ENCODE results near the gene KLF17. TPM values are rescaled to one million over a fixed set of nuclear protein-coding genes. Genes with fewer than 3 reads are reported as not detected.

KLF17 gene
- total RNA-seq, 1 experiment from 2014 or later: not detected

GRCh38 chr1:44161546-44161945 is 42.9 kb downstream of the KLF17 start:
- no peaks in the 10 kb centered on the region for H3K27me3 Mint-ChIP-seq (ENCODE audit: unreplicated experiment)
- DNase-seq: no peak
- BruUV-seq (replicated peaks): no TSS peak
- CTCF ChIA-PET: no interaction called here
- no peaks in the 10 kb centered on the region for H3K36me3 Mint-ChIP-seq (ENCODE audit: insufficient read depth, unreplicated experiment)
- no peaks in the 10 kb centered on the region for H3K4me1 Mint-ChIP-seq (ENCODE audit: low read depth, unreplicated experiment)
- no peaks in the 10 kb centered on the region for H3K9me3 Mint-ChIP-seq (ENCODE audit: low read depth, unreplicated experiment)
- H3K27ac Mint-ChIP-seq (ENCODE audit: unreplicated experiment): no peak overlapping the region
- TF ChIP-seq, protein P1, sequence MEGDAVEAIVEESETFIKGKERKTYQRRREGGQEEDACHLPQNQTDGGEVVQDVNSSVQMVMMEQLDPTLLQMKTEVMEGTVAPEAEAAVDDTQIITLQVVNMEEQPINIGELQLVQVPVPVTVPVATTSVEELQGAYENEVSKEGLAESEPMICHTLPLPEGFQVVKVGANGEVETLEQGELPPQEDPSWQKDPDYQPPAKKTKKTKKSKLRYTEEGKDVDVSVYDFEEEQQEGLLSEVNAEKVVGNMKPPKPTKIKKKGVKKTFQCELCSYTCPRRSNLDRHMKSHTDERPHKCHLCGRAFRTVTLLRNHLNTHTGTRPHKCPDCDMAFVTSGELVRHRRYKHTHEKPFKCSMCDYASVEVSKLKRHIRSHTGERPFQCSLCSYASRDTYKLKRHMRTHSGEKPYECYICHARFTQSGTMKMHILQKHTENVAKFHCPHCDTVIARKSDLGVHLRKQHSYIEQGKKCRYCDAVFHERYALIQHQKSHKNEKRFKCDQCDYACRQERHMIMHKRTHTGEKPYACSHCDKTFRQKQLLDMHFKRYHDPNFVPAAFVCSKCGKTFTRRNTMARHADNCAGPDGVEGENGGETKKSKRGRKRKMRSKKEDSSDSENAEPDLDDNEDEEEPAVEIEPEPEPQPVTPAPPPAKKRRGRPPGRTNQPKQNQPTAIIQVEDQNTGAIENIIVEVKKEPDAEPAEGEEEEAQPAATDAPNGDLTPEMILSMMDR (IDR thresholded peaks at IDR 0.05; ENCODE audit: unreplicated experiment): no peak
- intact Hi-C loops (cut with micrococcal nuclease; ENCODE audit: unreplicated experiment): no loop called here
- no peak overlapping the region for H3K4me3 Mint-ChIP-seq (ENCODE audit: low read depth, unreplicated experiment)

DNA sequence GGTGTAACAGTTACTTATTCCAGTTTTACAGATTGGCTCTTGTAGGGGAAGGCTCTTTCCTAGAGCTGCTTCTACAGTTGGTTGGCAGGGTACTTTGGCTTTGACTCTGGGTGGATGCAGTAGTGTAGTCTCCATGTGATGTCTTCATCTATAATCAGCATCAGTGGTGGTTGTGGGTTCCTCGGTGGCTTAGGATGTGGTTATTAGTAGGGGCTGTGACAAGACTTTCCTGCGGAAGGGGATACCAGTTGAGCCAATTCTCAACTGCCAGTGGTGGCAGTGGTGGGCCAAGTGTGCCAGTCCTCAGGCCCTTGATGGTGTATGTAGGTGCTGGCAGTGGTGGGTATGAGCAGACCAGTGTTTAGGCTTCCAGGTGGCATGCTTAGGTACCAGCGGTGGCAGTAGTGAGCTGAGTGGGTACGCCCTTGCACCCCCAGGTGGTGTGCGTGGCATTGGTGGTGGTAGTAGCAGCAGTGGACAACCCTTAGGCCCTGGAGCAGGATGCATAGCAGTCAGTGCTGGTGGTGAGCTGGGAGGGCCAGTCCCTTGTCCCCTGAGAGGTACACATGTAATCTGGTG is 50.0 kb downstream of the KLF17 start:
- no peaks in the 10 kb centered on the region for H3K27me3 Mint-ChIP-seq (ENCODE audit: unreplicated experiment)
- no peaks in the 10 kb centered on the region for H3K9me3 Mint-ChIP-seq (ENCODE audit: low read depth, unreplicated experiment)
- CTCF ChIA-PET: no interaction called here
- no peaks in the 10 kb centered on the region for H3K4me1 Mint-ChIP-seq (ENCODE audit: low read depth, unreplicated experiment)
- DNase-seq: no peak
- no peak overlapping the region for H3K27ac Mint-ChIP-seq (ENCODE audit: unreplicated experiment)
- no peaks in the 10 kb centered on the region for H3K36me3 Mint-ChIP-seq (ENCODE audit: insufficient read depth, unreplicated experiment)
- TF ChIP-seq, protein P1 (IDR thresholded peaks at IDR 0.05; ENCODE audit: unreplicated experiment): no peak
- H3K4me3 Mint-ChIP-seq (ENCODE audit: low read depth, unreplicated experiment): no peak overlapping the region
- intact Hi-C loops (cut with micrococcal nuclease; ENCODE audit: unreplicated experiment): no loop called here
- no TSS peak for BruUV-seq (replicated peaks)

- H3K4me1 Mint-ChIP-seq (ENCODE audit: low read depth, unreplicated experiment): no peaks in the 10 kb centered on the region
- CTCF ChIA-PET: no interaction called here
- no peaks in the 10 kb centered on the region for H3K9me3 Mint-ChIP-seq (ENCODE audit: low read depth, unreplicated experiment)
- no TSS peak for BruUV-seq (replicated peaks)
- no peaks in the 10 kb centered on the region for H3K27me3 Mint-ChIP-seq (ENCODE audit: unreplicated experiment)
- no peak overlapping the region for H3K27ac Mint-ChIP-seq (ENCODE audit: unreplicated experiment)
- intact Hi-C loops (cut with micrococcal nuclease; ENCODE audit: unreplicated experiment): loop anchor here (10.0 kb wide), 1 partner anchor 76 kb away; no protein-coding TSS in a partner anchor
- TF ChIP-seq, protein P1 (IDR thresholded peaks at IDR 0.05; ENCODE audit: unreplicated experiment): peak; percentile 27
- no peak overlapping the region for H3K4me3 Mint-ChIP-seq (ENCODE audit: low read depth, unreplicated experiment)
- DNase-seq: no peak
- no peaks in the 10 kb centered on the region for H3K36me3 Mint-ChIP-seq (ENCODE audit: insufficient read depth, unreplicated experiment)
Measured at GRCh38 chr1:44170281-44170823, 51.7 kb downstream of the KLF17 start.

GRCh38 chr1:44174630-44175029 is 56.0 kb downstream of the KLF17 start:
- Mint-ChIP-seq H3K4me3 (ENCODE audit: low read depth, unreplicated experiment) (no peak overlapping the region), H3K36me3 (ENCODE audit: insufficient read depth, unreplicated experiment) (no peaks in the 10 kb centered on the region), H3K27ac (ENCODE audit: unreplicated experiment) (no peak overlapping the region), H3K9me3 (ENCODE audit: low read depth, unreplicated experiment) (peaks cover 2% of the 10 kb centered on the region), H3K27me3 (ENCODE audit: unreplicated experiment) (no peaks in the 10 kb centered on the region), H3K4me1 (ENCODE audit: low read depth, unreplicated experiment) (no peaks in the 10 kb centered on the region)
- intact Hi-C loops (cut with micrococcal nuclease; ENCODE audit: unreplicated experiment): loop anchor here (10.0 kb wide), 1 partner anchor 80 kb away; no protein-coding TSS in a partner anchor
- BruUV-seq (replicated peaks): no TSS peak
- DNase-seq: no peak
- TF ChIP-seq, protein P1 (IDR thresholded peaks at IDR 0.05; ENCODE audit: unreplicated experiment): no peak
- CTCF ChIA-PET: no interaction called here

Other genes with a start within 250 kb of the KLF17 start
- 0.39 and 1.4 TPM in 2 replicates for gene ARTN, start 185.0 kb upstream of the KLF17 start, total RNA-seq (2022)
- gene IPO13, start 171.9 kb upstream of the KLF17 start, total RNA-seq (2022): 24.2 and 28.5 TPM in 2 replicates
- 41.2 and 43.3 TPM in 2 replicates for gene DPH2, start 148.8 kb upstream of the KLF17 start, total RNA-seq (2022)
- gene ATP6V0B, start 143.9 kb upstream of the KLF17 start, total RNA-seq (2022): 141 and 155 TPM in 2 replicates
- gene B4GALT2, start 139.6 kb upstream of the KLF17 start, total RNA-seq (2022): 47.1 and 50.9 TPM in 2 replicates
- gene CCDC24, start 127.2 kb upstream of the KLF17 start, total RNA-seq (2022): 19.7 and 20.2 TPM in 2 replicates
- 18.2 and 19.5 TPM in 2 replicates for gene SLC6A9, start 87.4 kb upstream of the KLF17 start, total RNA-seq (2022)
- not detected in 2 replicates for gene KLF18, start 22.8 kb downstream of the KLF17 start, total RNA-seq (2022)
- 40.9 and 42.9 TPM in 2 replicates for gene DMAP1, start 94.7 kb downstream of the KLF17 start, total RNA-seq (2022)
- 65.9 and 71.4 TPM in 2 replicates for gene ERI3, start 236.4 kb downstream of the KLF17 start, total RNA-seq (2022)

Measured in Calu3 (cell line).